NCI-H1694 treated with DMSO at 0.1 percent for 48 hours (cell line): ENCODE results near the gene COL1A2.

Experiments
- DNase-seq: peaks from one replicate; lab custom pipeline; 2025; lab: John Stamatoyannopoulos, UW

COL1A2 gene

GRCh38 chr7:94394437-94395140 lies at the start of gene COL1A2:
COL1A2 (plus strand) TSS chr7:94394895; CDS start chr7:94395032, 137 bp downstream.
- no peak for DNase-seq

- no peak for DNase-seq
These were observed 48.8 kb upstream of the COL1A2 start for GRCh38 chr7:94345907-94346306.

- no peak for DNase-seq
These were observed 46.6 kb upstream of the COL1A2 start for GRCh38 chr7:94348142-94348541.

GRCh38 chr7:94350734-94351133 lies 44.0 kb upstream of the COL1A2 start:
- no peak for DNase-seq

GRCh38 chr7:94351703-94352102 lies 43.0 kb upstream of the COL1A2 start:
- DNase-seq = no peak

GRCh38 chr7:94352887-94353286 lies 41.8 kb upstream of the COL1A2 start:
- DNase-seq = no peak

GRCh38 chr7:94354953-94355352 lies 39.7 kb upstream of the COL1A2 start:
- no peak for DNase-seq

GRCh38 chr7:94355454-94355853 lies 39.2 kb upstream of the COL1A2 start:
- DNase-seq = no peak

- DNase-seq = no peak
These were observed 37.6 kb upstream of the COL1A2 start for GRCh38 chr7:94357076-94357475.

- DNase-seq = no peak
These were observed 33.8 kb upstream of the COL1A2 start for GRCh38 chr7:94360926-94361325.

- no peak for DNase-seq
These were observed 32.4 kb upstream of the COL1A2 start for GRCh38 chr7:94362276-94362675.

GRCh38 chr7:94364816-94365215 lies 29.9 kb upstream of the COL1A2 start:
- no peak for DNase-seq

- no peak for DNase-seq
These were observed 28.5 kb upstream of the COL1A2 start for GRCh38 chr7:94366163-94366562.

- DNase-seq = no peak
These were observed 27.9 kb upstream of the COL1A2 start for GRCh38 chr7:94366832-94367231.

- no peak for DNase-seq
These were observed 26.7 kb upstream of the COL1A2 start for GRCh38 chr7:94367949-94368348.

GRCh38 chr7:94368371-94368791 lies 26.3 kb upstream of the COL1A2 start:
- DNase-seq = peak; percentile 32

- DNase-seq = no peak
These were observed 20.5 kb upstream of the COL1A2 start for GRCh38 chr7:94374231-94374630.

- DNase-seq = no peak
These were observed 19.8 kb upstream of the COL1A2 start for GRCh38 chr7:94374721-94375566.

- DNase-seq = no peak
These were observed 19.0 kb upstream of the COL1A2 start for GRCh38 chr7:94375691-94376090.

GRCh38 chr7:94376281-94376680 lies 18.4 kb upstream of the COL1A2 start:
- DNase-seq = no peak

- DNase-seq = no peak
These were observed 16.3 kb upstream of the COL1A2 start for GRCh38 chr7:94378356-94378755.

- DNase-seq = no peak
These were observed 14.4 kb upstream of the COL1A2 start for GRCh38 chr7:94380264-94380663.

- DNase-seq = no peak
These were observed 12.6 kb upstream of the COL1A2 start for GRCh38 chr7:94382132-94382531.
